Effector memory CD8-positive, alpha-beta T cell (primary cell): ENCODE results near the gene EVC.
"Not testable (repeated sequence)": the region's sequence is repeated elsewhere in the genome, so short reads cannot be mapped to it uniquely, and the experiment has no call there.

ENCODE experiments used
- ATAC-seq: fragments of 150-1000 bp; cut with Tn5 transposase; replicated peaks from 2 replicates; pipeline ENCODE4 v1.10.0; 2021; ENCODE audit warnings: mild to moderate bottlenecking, moderate library complexity
- DNase-seq, 3 experiments: peaks; one replicate each; pipeline ENCODE4 v3.0.0; 2021
- H3K27ac Mint-ChIP-seq, 2 donors: one replicate each; pipeline ENCODE4 v1.8.0; 2022; ENCODE audit warnings: mild to moderate bottlenecking in 2 of 2, mixed read lengths in 2 of 2, moderate library complexity in 2 of 2
- H3K27me3 Mint-ChIP-seq, 2 donors: one replicate each; pipeline ENCODE4 v1.8.0; 2022; ENCODE audit warnings: mixed read lengths in 2 of 2
- H3K36me3 Mint-ChIP-seq: one replicate; pipeline ENCODE4 v1.8.0; 2022; ENCODE audit warnings: mild to moderate bottlenecking, moderate library complexity, mixed read lengths; ENCODE audit not compliant: insufficient read depth
- H3K4me1 Mint-ChIP-seq, 2 donors: one replicate each; pipeline ENCODE4 v1.8.0; 2022; ENCODE audit warnings: low read depth in 2 of 2, mixed read lengths in 2 of 2
- H3K4me3 Mint-ChIP-seq, 2 donors: one replicate each; pipeline ENCODE4 v1.8.0; 2022; ENCODE audit warnings: mild to moderate bottlenecking in 2 of 2, mixed read lengths in 2 of 2, moderate library complexity in 2 of 2
- H3K9me3 Mint-ChIP-seq, 2 donors: one replicate each; pipeline ENCODE4 v1.8.0; 2022; ENCODE audit warnings: mixed read lengths in 2 of 2

The EVC gene

GRCh38 chr4:5724377-5724776 lies 13.4 kb downstream of the EVC start:
- H3K36me3 Mint-ChIP-seq, result no peaks in the 10 kb centered on the region

DNA sequence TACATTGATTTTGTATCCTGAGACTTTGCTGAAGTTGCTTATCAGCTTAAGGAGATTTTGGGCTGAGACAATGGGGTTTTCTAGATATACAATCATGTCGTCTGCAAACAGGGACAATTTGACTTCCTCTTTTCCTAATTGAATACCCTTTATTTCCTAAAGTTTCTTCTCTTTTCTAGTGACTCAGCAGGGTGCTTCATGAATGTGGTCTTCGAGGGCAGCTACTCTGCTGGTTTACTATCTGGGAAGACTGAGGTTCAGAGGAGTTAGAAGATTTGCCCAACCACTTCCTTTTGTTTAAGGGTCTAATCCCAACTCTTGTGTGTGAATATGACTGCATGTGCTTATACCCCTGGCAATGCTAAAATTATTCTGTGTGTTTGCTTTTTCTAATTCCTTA lies 17.4 kb downstream of the EVC start:
- H3K4me1 Mint-ChIP-seq, H3K36me3 Mint-ChIP-seq, H3K4me3 Mint-ChIP-seq, H3K9me3 Mint-ChIP-seq, DNase-seq, ATAC-seq, H3K27ac Mint-ChIP-seq, H3K27me3 Mint-ChIP-seq: not testable (repeated sequence)

More at GRCh38 chr4:5724377-5724776, 13.4 kb downstream of the EVC start:
- Mint-ChIP-seq H3K4me1 (no peaks in the 10 kb centered on the region), H3K4me3 (no peak overlapping the region), H3K27ac (no peak overlapping the region), H3K27me3 (peaks cover 3 to 14% of the 10 kb centered on the region in 2 donors), H3K9me3 (no peaks in the 10 kb centered on the region)
- ATAC-seq (no peak), DNase-seq (no peak)

GRCh38 chr4:5730436-5730835 lies 19.4 kb downstream of the EVC start:
- Mint-ChIP-seq H3K4me1 (no peaks in the 10 kb centered on the region), H3K9me3 (no peaks in the 10 kb centered on the region), H3K36me3 (peaks cover 3% of the 10 kb centered on the region), H3K27ac (no peak overlapping the region), H3K27me3 (peaks cover 0 to 7% of the 10 kb centered on the region in 2 donors), H3K4me3 (no peak overlapping the region)
- ATAC-seq, result no peak
- no peak for DNase-seq

- no peak overlapping the region for H3K27ac Mint-ChIP-seq
Measured at GRCh38 chr4:5730993-5731990, 20.3 kb downstream of the EVC start.

GRCh38 chr4:5732158-5732557 lies 21.2 kb downstream of the EVC start:
- DNase-seq, result no peak
- Mint-ChIP-seq H3K27me3 (peaks cover 0 to 7% of the 10 kb centered on the region in 2 donors), H3K4me3 (no peak overlapping the region), H3K36me3 (peaks cover 3% of the 10 kb centered on the region), H3K27ac (no peak overlapping the region), H3K4me1 (no peaks in the 10 kb centered on the region), H3K9me3 (no peaks in the 10 kb centered on the region)
- ATAC-seq, result no peak

More at GRCh38 chr4:5730993-5731990, 20.3 kb downstream of the EVC start:
- DNase-seq (no peak), ATAC-seq (no peak)
- peaks cover 0 to 7% of the 10 kb centered on the region in 2 donors for H3K27me3 Mint-ChIP-seq
- H3K4me1 Mint-ChIP-seq, result no peaks in the 10 kb centered on the region
- H3K36me3 Mint-ChIP-seq, result peaks cover 3% of the 10 kb centered on the region
- H3K9me3 Mint-ChIP-seq, result no peaks in the 10 kb centered on the region
- no peak overlapping the region for H3K4me3 Mint-ChIP-seq

DNA sequence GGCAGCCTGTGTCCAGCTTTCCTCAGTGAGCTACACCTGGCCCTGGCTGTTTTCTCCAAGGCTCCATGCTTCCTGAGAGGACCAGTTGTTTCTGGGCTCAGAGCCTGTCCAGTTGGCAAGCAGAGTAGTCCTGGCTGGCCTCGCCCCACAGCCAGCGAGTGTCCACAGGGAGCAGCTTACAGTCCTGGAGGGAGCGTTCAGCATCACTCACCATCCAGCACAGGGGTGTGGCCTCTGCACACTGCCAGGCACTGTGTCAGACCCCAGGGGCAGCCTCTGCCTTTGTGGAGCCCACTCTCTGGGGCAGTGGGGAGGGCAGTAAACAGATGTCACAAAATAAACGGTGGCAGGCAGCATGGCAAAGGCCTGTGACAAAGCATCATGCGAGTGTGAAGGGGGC lies 23.9 kb downstream of the EVC start:
- no peak for ATAC-seq
- H3K4me3 Mint-ChIP-seq, result no peak overlapping the region
- H3K9me3 Mint-ChIP-seq, result no peaks in the 10 kb centered on the region

GRCh38 chr4:5735463-5735862 lies 24.5 kb downstream of the EVC start:
- Mint-ChIP-seq H3K36me3 (peaks cover 3% of the 10 kb centered on the region), H3K27me3 (peaks cover 0 to 6% of the 10 kb centered on the region in 2 donors), H3K9me3 (no peaks in the 10 kb centered on the region), H3K4me1 (no peaks in the 10 kb centered on the region), H3K27ac (no peak overlapping the region), H3K4me3 (no peak overlapping the region)
- DNase-seq (no peak), ATAC-seq (no peak)

More for the DNA sequence above, 23.9 kb downstream of the EVC start:
- Mint-ChIP-seq H3K36me3 (peaks cover 3% of the 10 kb centered on the region), H3K27ac (no peak overlapping the region), H3K27me3 (peaks cover 0 to 7% of the 10 kb centered on the region in 2 donors), H3K4me1 (no peaks in the 10 kb centered on the region)
- no peak for DNase-seq

DNA sequence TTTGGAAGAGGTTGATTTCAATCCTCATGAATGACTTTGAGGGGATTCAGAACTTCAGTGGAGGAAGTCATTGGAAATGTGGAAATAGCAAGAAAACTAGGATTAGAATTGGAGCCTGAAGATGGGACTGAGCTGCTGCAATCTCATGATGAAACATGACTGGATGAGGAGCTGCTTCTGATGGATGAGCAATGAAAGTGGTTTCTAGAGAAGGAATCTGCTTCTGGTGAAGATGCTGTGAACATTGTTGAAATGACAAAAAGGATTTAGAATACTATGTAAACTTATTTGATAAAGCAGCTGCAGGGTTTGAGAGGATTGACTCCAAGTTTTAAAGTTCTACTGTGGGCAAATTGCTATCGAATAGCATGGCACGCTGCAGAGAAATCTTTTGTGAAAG lies 27.1 kb downstream of the EVC start:
- ATAC-seq, result no peak

DNA sequence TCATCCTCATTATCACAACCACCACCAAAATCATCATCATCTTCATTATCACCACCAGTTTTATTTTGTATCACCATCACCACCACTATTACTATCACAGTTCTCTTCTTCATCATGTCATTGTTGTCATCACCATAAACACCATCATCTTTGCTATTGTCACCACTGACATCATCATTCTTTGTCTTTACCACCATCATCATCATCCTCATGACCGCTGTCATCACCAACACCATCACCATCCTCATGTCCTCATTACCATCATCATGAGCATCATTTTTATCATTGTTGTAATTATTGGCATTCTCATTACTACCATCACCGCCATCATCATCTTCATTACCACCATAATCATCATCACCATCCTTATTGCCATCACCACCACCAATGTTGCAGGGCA lies 31.4 kb downstream of the EVC start:
- Mint-ChIP-seq H3K36me3 (no peaks in the 10 kb centered on the region), H3K27me3 (peaks cover 0 to 6% of the 10 kb centered on the region in 2 donors), H3K9me3 (no peaks in the 10 kb centered on the region), H3K27ac (no peak overlapping the region), H3K4me1 (no peaks in the 10 kb centered on the region), H3K4me3 (no peak overlapping the region)
- DNase-seq (no peak), ATAC-seq (no peak)

More for the DNA sequence above, 27.1 kb downstream of the EVC start:
- Mint-ChIP-seq H3K27me3 (no peaks in the 10 kb centered on the region), H3K4me1 (no peaks in the 10 kb centered on the region), H3K27ac (no peak overlapping the region), H3K4me3 (no peak overlapping the region), H3K9me3 (no peaks in the 10 kb centered on the region), H3K36me3 (no peaks in the 10 kb centered on the region)
- no peak for DNase-seq

GRCh38 chr4:5742968-5743367 lies 32.0 kb downstream of the EVC start:
- H3K27ac Mint-ChIP-seq, result no peak overlapping the region
- no peaks in the 10 kb centered on the region for H3K36me3 Mint-ChIP-seq
- no peak for DNase-seq
- no peak for ATAC-seq
- H3K4me1 Mint-ChIP-seq, result no peaks in the 10 kb centered on the region
- H3K4me3 Mint-ChIP-seq, result no peak overlapping the region
- H3K9me3 Mint-ChIP-seq, result no peaks in the 10 kb centered on the region
- H3K27me3 Mint-ChIP-seq, result peaks cover 0 to 6% of the 10 kb centered on the region in 2 donors

GRCh38 chr4:5746250-5746649 lies 35.2 kb downstream of the EVC start:
- ATAC-seq (no peak), DNase-seq (no peak)
- Mint-ChIP-seq H3K4me3 (no peak overlapping the region), H3K27ac (no peak overlapping the region), H3K4me1 (no peaks in the 10 kb centered on the region), H3K27me3 (peaks cover 0 to 6% of the 10 kb centered on the region in 2 donors), H3K9me3 (no peaks in the 10 kb centered on the region), H3K36me3 (no peaks in the 10 kb centered on the region)

- Mint-ChIP-seq H3K9me3 (no peaks in the 10 kb centered on the region), H3K36me3 (no peaks in the 10 kb centered on the region), H3K27ac (no peak overlapping the region), H3K4me1 (no peaks in the 10 kb centered on the region), H3K27me3 (peaks cover 0 to 6% of the 10 kb centered on the region in 2 donors), H3K4me3 (no peak overlapping the region)
- no peak for ATAC-seq
- no peak for DNase-seq
Measured at GRCh38 chr4:5746829-5747737, 36.1 kb downstream of the EVC start.

DNA sequence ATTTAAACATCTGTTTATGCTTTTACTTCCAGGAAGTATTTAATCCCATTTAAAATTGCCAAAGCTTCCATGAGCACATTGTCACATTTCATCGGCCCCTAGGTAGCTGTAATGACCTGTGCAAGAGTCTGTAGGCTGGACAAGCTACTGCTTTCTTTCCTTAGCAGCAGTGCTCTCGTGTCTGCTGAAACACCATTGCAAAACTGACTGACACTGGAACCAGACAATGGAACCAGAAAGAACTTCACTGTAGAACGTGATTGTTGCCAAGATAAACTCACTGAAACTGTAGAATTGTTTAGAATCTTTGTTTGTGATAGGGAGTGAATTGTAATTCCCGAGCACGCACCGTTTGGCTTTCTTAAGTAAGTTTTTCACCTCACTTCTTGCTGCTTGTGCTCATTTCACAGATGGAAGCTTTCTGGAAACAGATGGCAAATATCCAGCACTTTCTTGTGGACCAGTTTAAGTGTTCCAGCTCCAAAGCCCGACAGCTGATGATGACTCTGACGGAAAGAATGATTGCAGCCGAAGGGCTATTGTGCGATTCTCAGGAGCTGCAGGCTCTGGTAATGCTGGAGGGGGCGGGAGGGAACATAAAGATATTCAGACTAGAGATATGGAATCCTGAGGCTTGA lies 36.9 kb downstream of the EVC start:
- no peaks in the 10 kb centered on the region for H3K9me3 Mint-ChIP-seq
- no peak overlapping the region for H3K27ac Mint-ChIP-seq
- ATAC-seq, result no peak
- H3K4me1 Mint-ChIP-seq, result no peaks in the 10 kb centered on the region
- H3K27me3 Mint-ChIP-seq, result peaks cover 0 to 6% of the 10 kb centered on the region in 2 donors
- no peak overlapping the region for H3K4me3 Mint-ChIP-seq
- no peak for DNase-seq
- H3K36me3 Mint-ChIP-seq, result no peaks in the 10 kb centered on the region
